GM18909 (cell line): ENCODE data around the gene ATXN1.

Experiments
- ATAC-seq: cut with Tn5 transposase; IDR thresholded peaks from one replicate; pipeline ENCODE4 v1.9.1; 2021; ENCODE audit warnings: mild to moderate bottlenecking; ENCODE audit not compliant: unreplicated experiment, poor library complexity

ATXN1 gene

GRCh38 chr6:16493112-16493511 lies 268.1 kb downstream of the ATXN1 start:
- peak; percentile 49 for ATAC-seq

- ATAC-seq, result no peak
Measured at GRCh38 chr6:16491666-16492313, 269.5 kb downstream of the ATXN1 start.

- no peak for ATAC-seq
Measured at GRCh38 chr6:16490616-16491015, 270.6 kb downstream of the ATXN1 start.

GRCh38 chr6:16488813-16489212 lies 272.4 kb downstream of the ATXN1 start:
- no peak for ATAC-seq

- no peak for ATAC-seq
Measured at GRCh38 chr6:16487996-16488674, 273.1 kb downstream of the ATXN1 start.

- no peak for ATAC-seq
Measured at GRCh38 chr6:16486661-16487060, 274.6 kb downstream of the ATXN1 start.

GRCh38 chr6:16483315-16483875 lies 277.9 kb downstream of the ATXN1 start:
- no peak for ATAC-seq

- ATAC-seq, result no peak
Measured at GRCh38 chr6:16482702-16483314, 278.5 kb downstream of the ATXN1 start.

GRCh38 chr6:16481697-16482399 lies 279.4 kb downstream of the ATXN1 start:
- peak; percentile 40 for ATAC-seq

GRCh38 chr6:16480763-16481560 lies 280.3 kb downstream of the ATXN1 start:
- no peak for ATAC-seq

GRCh38 chr6:16477367-16478149 lies 283.7 kb downstream of the ATXN1 start:
- no peak for ATAC-seq

GRCh38 chr6:16476861-16477260 lies 284.4 kb downstream of the ATXN1 start:
- peak; percentile 30 for ATAC-seq

- no peak for ATAC-seq
Measured at GRCh38 chr6:16475494-16475781, 285.8 kb downstream of the ATXN1 start.

GRCh38 chr6:16474772-16475493 lies 286.3 kb downstream of the ATXN1 start:
- ATAC-seq, result no peak

GRCh38 chr6:16473908-16474771 lies 287.1 kb downstream of the ATXN1 start:
- ATAC-seq, result no peak

GRCh38 chr6:16473184-16473907 lies 287.9 kb downstream of the ATXN1 start:
- ATAC-seq, result peak; percentile 57
